Measurements from ENCODE around the gene BPIFB1.

BPIFB1 gene

DNA sequence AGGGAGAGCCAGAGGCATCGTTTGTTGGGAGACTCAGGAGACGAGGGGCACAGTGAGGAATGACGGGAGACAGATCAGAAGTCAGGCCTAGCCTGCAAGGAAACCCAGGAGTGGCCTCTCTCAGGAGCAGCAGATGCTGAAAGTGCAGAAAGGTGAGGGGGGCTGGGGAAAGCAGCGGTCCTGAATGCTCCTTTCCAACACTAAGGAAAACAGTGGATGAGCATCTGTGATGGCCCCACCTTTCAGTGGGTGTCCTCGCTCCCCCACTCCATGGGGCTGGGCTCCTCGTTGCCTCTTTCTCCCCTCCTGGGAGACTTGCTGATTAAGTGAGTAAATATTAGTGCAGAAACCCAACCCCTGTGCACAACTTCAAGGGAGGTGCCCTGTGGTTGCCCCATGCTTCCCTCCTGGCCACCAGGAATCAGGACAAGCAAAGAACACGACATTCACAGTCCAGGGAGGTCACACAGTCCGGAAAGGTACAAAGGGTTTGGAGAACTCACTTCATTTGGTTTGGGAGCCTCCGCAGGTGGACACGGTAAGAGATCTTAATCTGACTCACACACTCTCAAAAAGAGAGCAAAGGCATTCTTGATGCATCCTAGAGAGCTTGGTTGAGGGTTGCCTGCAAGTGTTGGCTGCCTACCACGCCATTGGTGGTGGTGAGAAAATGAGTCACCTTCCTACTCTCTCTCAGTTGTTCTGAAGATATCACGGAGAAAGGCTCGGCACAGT lies 9.7 kb upstream of the BPIFB1 start:
- Mint-ChIP-seq H3K4me3 (no peak overlapping the region), H3K36me3 (ENCODE audit: low read depth) (no peaks in the 10 kb centered on the region), H3K4me1 (peaks cover 6% of the 10 kb centered on the region), H3K27ac (no peak overlapping the region), H3K9me3 (no peaks in the 10 kb centered on the region), H3K27me3 (ENCODE audit: low read depth) (peaks cover 42% of the 10 kb centered on the region)
- TF ChIP-seq, protein P1, sequence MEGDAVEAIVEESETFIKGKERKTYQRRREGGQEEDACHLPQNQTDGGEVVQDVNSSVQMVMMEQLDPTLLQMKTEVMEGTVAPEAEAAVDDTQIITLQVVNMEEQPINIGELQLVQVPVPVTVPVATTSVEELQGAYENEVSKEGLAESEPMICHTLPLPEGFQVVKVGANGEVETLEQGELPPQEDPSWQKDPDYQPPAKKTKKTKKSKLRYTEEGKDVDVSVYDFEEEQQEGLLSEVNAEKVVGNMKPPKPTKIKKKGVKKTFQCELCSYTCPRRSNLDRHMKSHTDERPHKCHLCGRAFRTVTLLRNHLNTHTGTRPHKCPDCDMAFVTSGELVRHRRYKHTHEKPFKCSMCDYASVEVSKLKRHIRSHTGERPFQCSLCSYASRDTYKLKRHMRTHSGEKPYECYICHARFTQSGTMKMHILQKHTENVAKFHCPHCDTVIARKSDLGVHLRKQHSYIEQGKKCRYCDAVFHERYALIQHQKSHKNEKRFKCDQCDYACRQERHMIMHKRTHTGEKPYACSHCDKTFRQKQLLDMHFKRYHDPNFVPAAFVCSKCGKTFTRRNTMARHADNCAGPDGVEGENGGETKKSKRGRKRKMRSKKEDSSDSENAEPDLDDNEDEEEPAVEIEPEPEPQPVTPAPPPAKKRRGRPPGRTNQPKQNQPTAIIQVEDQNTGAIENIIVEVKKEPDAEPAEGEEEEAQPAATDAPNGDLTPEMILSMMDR (IDR thresholded peaks at IDR 0.05; ENCODE audit: unreplicated experiment in 3 of 3), result no peak

DNA sequence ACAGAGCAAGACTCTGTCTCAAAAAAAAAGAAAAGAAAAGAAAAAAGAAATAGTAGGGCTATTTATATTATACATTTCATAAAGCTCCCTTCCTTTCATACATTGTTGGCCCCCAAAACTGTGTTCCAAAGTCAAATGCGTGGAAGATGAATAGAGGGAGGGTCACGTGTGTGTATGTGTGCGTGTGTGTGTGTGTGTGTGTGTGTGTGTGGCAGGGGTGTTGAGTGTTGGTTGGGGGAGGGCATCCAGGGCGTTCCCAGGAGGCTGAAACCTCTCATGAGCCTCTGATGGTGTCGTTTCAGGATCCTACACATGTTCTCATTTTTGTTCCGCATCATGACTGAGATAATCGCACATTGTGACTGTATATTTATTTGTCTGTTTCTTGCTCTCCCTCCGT lies 7.8 kb upstream of the BPIFB1 start:
- Mint-ChIP-seq H3K4me1 (peaks cover 6% of the 10 kb centered on the region), H3K36me3 (ENCODE audit: low read depth) (no peaks in the 10 kb centered on the region), H3K27me3 (ENCODE audit: low read depth) (peaks cover 41% of the 10 kb centered on the region), H3K4me3 (no peak overlapping the region), H3K9me3 (no peaks in the 10 kb centered on the region), H3K27ac (no peak overlapping the region)
- TF ChIP-seq, protein P1 (IDR thresholded peaks at IDR 0.05; ENCODE audit: unreplicated experiment in 3 of 3), result no peak

- TF ChIP-seq, protein P1 (IDR thresholded peaks at IDR 0.05; ENCODE audit: unreplicated experiment in 3 of 3), result no peak
- no peak overlapping the region for H3K27ac Mint-ChIP-seq
- H3K4me1 Mint-ChIP-seq, result peaks cover 6% of the 10 kb centered on the region
- peaks cover 35% of the 10 kb centered on the region for H3K27me3 Mint-ChIP-seq (ENCODE audit: low read depth)
- no peaks in the 10 kb centered on the region for H3K36me3 Mint-ChIP-seq (ENCODE audit: low read depth)
- H3K9me3 Mint-ChIP-seq, result no peaks in the 10 kb centered on the region
- no peak overlapping the region for H3K4me3 Mint-ChIP-seq
Observed at GRCh38 chr20:33275871-33276270, 7.1 kb upstream of the BPIFB1 start.

DNA sequence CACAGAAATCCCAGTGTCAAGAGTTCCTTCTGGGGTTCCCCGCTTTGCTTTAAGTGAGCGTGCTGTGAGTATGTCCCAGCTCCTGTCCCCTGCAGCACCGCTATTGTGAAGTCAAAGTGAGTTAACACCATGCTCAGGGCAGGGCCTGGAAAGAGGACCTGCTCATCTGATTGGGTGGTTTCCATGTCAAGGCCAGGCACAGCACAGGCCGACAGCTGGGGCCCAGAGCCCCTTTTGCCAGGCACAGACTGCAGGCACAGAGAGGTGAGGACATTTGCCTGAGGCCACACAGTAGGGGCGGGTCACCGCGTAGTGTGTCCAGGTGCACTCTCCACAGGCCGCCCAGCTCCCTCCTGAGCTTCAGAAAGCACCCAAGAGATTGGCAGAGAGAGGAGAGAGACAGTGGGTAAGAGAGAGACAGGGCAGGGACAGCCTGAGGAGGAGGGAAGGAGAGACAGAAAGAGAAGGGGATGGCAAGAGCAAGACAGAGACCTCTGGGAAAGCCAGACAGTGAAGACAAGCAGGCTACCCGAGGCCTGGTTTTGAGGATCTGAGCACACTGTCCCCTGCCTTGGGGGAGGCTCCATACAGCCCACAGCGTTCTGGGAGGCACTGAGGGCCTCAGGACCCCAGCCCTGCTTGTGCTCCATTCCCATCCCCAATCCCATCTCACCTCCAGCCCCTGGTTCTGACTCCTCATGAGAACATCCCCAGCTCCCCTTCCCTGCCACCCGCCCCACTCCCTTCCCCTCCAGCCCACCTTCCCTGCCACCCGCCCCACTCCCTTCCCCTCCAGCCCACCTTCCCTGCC lies 6.5 kb upstream of the BPIFB1 start:
- H3K36me3 Mint-ChIP-seq (ENCODE audit: low read depth), result no peaks in the 10 kb centered on the region
- no peaks in the 10 kb centered on the region for H3K9me3 Mint-ChIP-seq
- peaks cover 30% of the 10 kb centered on the region for H3K27me3 Mint-ChIP-seq (ENCODE audit: low read depth)
- no peak overlapping the region for H3K27ac Mint-ChIP-seq
- peaks cover 6% of the 10 kb centered on the region for H3K4me1 Mint-ChIP-seq
- H3K4me3 Mint-ChIP-seq, result no peak overlapping the region
- TF ChIP-seq, protein P1 (IDR thresholded peaks at IDR 0.05; ENCODE audit: unreplicated experiment in 3 of 3), result no peak

GRCh38 chr20:33277471-33278441 lies 5.3 kb upstream of the BPIFB1 start:
- TF ChIP-seq, protein P1 (IDR thresholded peaks at IDR 0.05; ENCODE audit: unreplicated experiment in 3 of 3), result no peak
- no peaks in the 10 kb centered on the region for H3K9me3 Mint-ChIP-seq

More at GRCh38 chr20:33277471-33278441, 5.3 kb upstream of the BPIFB1 start:
- no peak overlapping the region for H3K27ac Mint-ChIP-seq
- H3K36me3 Mint-ChIP-seq (ENCODE audit: low read depth), result no peaks in the 10 kb centered on the region
- peaks cover 20% of the 10 kb centered on the region for H3K27me3 Mint-ChIP-seq (ENCODE audit: low read depth)
- no peak overlapping the region for H3K4me3 Mint-ChIP-seq
- peaks cover 6% of the 10 kb centered on the region for H3K4me1 Mint-ChIP-seq
